Forelimb muscle (tissue), 1 donor: ENCODE results near the gene TOM1L1. TPM values are rescaled to one million over a fixed set of nuclear protein-coding genes. Genes with fewer than 3 reads are reported as not detected.
"Not testable (repeated sequence)": the region's sequence is repeated elsewhere in the genome, so short reads cannot be mapped to it uniquely, and the experiment has no call there.

Source experiments
- DNase-seq: peaks from one replicate; pipeline ENCODE4 v3.0.0-alpha.2; 2013; ENCODE audit warnings: low read depth
- polyA plus RNA-seq: library from polyadenylated mRNA; unstranded; fragments of 120-200 nt; gene quantifications from one replicate; pipeline ENCODE4 v1.2.1, GENCODE V29; 2013; ENCODE audit not compliant: insufficient read length

TOM1L1 gene
- polyA plus RNA-seq: 5.7 TPM

- no peak for DNase-seq
These were observed at the start of gene TOM1L1 for GRCh38 chr17:54900457-54901229. TOM1L1 (plus strand) TSS chr17:54900852; CDS start chr17:54900866, 14 bp downstream.

- DNase-seq: no peak
These were observed 41.5 kb upstream of the TOM1L1 start for GRCh38 chr17:54859187-54859586.

- no peak for DNase-seq
These were observed 39.8 kb upstream of the TOM1L1 start for GRCh38 chr17:54860617-54861470.

- no peak for DNase-seq
These were observed 39.1 kb upstream of the TOM1L1 start for GRCh38 chr17:54861471-54861983.

- no peak for DNase-seq
These were observed 37.5 kb upstream of the TOM1L1 start for GRCh38 chr17:54863176-54863575.

GRCh38 chr17:54864070-54864469 lies 36.6 kb upstream of the TOM1L1 start:
- DNase-seq: no peak

GRCh38 chr17:54864636-54865356 lies 35.9 kb upstream of the TOM1L1 start:
- no peak for DNase-seq

GRCh38 chr17:54867634-54868033 lies 33.0 kb upstream of the TOM1L1 start:
- DNase-seq: no peak

- DNase-seq: no peak
These were observed 29.9 kb upstream of the TOM1L1 start for GRCh38 chr17:54870671-54871175.

- DNase-seq: not testable (repeated sequence)
These were observed 24.7 kb upstream of the TOM1L1 start for GRCh38 chr17:54875906-54876305.

GRCh38 chr17:54876656-54877195 lies 23.9 kb upstream of the TOM1L1 start:
- no peak for DNase-seq

GRCh38 chr17:54881255-54881972 lies 19.2 kb upstream of the TOM1L1 start:
- no peak for DNase-seq

GRCh38 chr17:54882371-54882770 lies 18.3 kb upstream of the TOM1L1 start:
- DNase-seq: no peak

GRCh38 chr17:54882950-54883349 lies 17.7 kb upstream of the TOM1L1 start:
- no peak for DNase-seq

GRCh38 chr17:54883939-54884338 lies 16.7 kb upstream of the TOM1L1 start:
- DNase-seq: no peak

- DNase-seq: no peak
These were observed 12.9 kb upstream of the TOM1L1 start for GRCh38 chr17:54887787-54888186.

GRCh38 chr17:54888254-54888653 lies 12.4 kb upstream of the TOM1L1 start:
- DNase-seq: no peak

GRCh38 chr17:54888981-54889380 lies 11.7 kb upstream of the TOM1L1 start:
- DNase-seq: no peak

GRCh38 chr17:54891176-54891821 lies 9.4 kb upstream of the TOM1L1 start:
- DNase-seq: no peak

- DNase-seq: no peak
These were observed 8.3 kb upstream of the TOM1L1 start for GRCh38 chr17:54892360-54892759.
